HL-60 (cell line): ENCODE measurements around the gene PDE6B.

Experiments
- POLR2AphosphoS5 ChIP-seq: IDR thresholded peaks from 2 replicates; pipeline ENCODE4 v1.6.1; 2012; ENCODE audit warnings: low read depth
- SPI1 ChIP-seq: IDR thresholded peaks from 2 replicates; pipeline ENCODE4 v1.6.1; 2012; ENCODE audit warnings: low read depth, mild to moderate bottlenecking, borderline replicate concordance
- TF ChIP-seq, protein P1 (sequence below): IDR thresholded peaks from one replicate; pipeline ENCODE4 v1.5.1; 2011; ENCODE audit warnings: low read length, control low read depth, inconsistent platforms; ENCODE audit not compliant: insufficient read depth
- TF ChIP-seq, protein P2 (sequence below): IDR thresholded peaks from 2 replicates; pipeline ENCODE4 v1.6.1; 2012; ENCODE audit warnings: low read depth; ENCODE audit not compliant: insufficient replicate concordance

DNA sequence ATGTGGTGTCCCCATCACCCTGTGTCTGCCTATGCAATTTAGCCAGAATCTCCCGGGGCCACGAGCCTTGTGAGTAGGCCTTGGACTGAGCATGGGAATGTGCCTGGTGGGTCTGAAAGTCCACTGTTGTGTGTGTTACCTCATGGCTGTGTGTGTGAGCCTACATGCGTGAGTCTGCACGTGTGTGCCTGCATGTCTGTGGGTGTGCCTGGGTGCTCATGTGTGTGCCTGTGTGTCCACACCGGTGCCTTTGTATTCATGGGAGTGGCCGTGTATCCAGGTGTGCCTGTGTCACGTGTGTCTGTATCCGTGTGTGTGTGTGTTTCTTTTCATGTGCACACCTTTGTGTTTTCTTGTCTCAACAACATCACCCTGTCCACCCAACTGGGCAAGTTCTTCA is 34.5 kb downstream of the PDE6B start:
- TF ChIP-seq, protein P1, sequence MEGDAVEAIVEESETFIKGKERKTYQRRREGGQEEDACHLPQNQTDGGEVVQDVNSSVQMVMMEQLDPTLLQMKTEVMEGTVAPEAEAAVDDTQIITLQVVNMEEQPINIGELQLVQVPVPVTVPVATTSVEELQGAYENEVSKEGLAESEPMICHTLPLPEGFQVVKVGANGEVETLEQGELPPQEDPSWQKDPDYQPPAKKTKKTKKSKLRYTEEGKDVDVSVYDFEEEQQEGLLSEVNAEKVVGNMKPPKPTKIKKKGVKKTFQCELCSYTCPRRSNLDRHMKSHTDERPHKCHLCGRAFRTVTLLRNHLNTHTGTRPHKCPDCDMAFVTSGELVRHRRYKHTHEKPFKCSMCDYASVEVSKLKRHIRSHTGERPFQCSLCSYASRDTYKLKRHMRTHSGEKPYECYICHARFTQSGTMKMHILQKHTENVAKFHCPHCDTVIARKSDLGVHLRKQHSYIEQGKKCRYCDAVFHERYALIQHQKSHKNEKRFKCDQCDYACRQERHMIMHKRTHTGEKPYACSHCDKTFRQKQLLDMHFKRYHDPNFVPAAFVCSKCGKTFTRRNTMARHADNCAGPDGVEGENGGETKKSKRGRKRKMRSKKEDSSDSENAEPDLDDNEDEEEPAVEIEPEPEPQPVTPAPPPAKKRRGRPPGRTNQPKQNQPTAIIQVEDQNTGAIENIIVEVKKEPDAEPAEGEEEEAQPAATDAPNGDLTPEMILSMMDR, result no peak
- TF ChIP-seq POLR2AphosphoS5 (no peak), SPI1 (no peak)
- TF ChIP-seq, protein P2, sequence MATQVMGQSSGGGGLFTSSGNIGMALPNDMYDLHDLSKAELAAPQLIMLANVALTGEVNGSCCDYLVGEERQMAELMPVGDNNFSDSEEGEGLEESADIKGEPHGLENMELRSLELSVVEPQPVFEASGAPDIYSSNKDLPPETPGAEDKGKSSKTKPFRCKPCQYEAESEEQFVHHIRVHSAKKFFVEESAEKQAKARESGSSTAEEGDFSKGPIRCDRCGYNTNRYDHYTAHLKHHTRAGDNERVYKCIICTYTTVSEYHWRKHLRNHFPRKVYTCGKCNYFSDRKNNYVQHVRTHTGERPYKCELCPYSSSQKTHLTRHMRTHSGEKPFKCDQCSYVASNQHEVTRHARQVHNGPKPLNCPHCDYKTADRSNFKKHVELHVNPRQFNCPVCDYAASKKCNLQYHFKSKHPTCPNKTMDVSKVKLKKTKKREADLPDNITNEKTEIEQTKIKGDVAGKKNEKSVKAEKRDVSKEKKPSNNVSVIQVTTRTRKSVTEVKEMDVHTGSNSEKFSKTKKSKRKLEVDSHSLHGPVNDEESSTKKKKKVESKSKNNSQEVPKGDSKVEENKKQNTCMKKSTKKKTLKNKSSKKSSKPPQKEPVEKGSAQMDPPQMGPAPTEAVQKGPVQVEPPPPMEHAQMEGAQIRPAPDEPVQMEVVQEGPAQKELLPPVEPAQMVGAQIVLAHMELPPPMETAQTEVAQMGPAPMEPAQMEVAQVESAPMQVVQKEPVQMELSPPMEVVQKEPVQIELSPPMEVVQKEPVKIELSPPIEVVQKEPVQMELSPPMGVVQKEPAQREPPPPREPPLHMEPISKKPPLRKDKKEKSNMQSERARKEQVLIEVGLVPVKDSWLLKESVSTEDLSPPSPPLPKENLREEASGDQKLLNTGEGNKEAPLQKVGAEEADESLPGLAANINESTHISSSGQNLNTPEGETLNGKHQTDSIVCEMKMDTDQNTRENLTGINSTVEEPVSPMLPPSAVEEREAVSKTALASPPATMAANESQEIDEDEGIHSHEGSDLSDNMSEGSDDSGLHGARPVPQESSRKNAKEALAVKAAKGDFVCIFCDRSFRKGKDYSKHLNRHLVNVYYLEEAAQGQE, result no peak
